H1 (cell line): ENCODE measurements around the gene HJURP. TPM values are rescaled to one million over a fixed set of nuclear protein-coding genes. Genes with fewer than 3 reads are reported as not detected.

Source experiments
- CTCF ChIA-PET: fragments of 300-600 bp; sonication (Branson Sonifier 250); formaldehyde crosslinking; loops from one replicate; lab custom pipeline; 2021; ENCODE audit not compliant: partially characterized antibody; lab: Charles Lee
- POLR2A ChIA-PET: fragments of 300-600 bp; sonication (Branson Sonifier 250); formaldehyde crosslinking; loops from one replicate; lab custom pipeline; 2021; ENCODE audit warnings: inconsistent platforms; ENCODE audit not compliant: partially characterized antibody; lab: Charles Lee
- DNase-seq, 2 experiments: peaks; one replicate each; pipeline versions ENCODE4 v3.0.0 to v3.0.0-alpha.2; 2010 to 2022; ENCODE audit warnings: low spot score in 2 of 2, low read depth in 1 of 2, mixed read lengths in 1 of 2
- FAIRE-seq: peaks from 2 replicates; lab custom pipeline; 2011; peaks lifted over from hg19 to GRCh38; lab: Jason Lieb, UNC
- H2AFZ ChIP-seq: 2 replicates; pipeline ENCODE4 v1.8.1; 2012; ENCODE audit warnings: low read length, inconsistent platforms
- H2AK5ac ChIP-seq: 2 replicates; pipeline ENCODE4 v1.6.1; 2013; ENCODE audit warnings: low read depth, low read length
- H2BK120ac ChIP-seq: replicated peaks from 2 replicates; pipeline ENCODE3; 2013; ENCODE audit warnings: low read depth, low read length, inconsistent platforms
- H2BK12ac ChIP-seq: 2 replicates; pipeline ENCODE4 v1.6.1; 2013; ENCODE audit warnings: low read depth, low read length
- H2BK15ac ChIP-seq: 2 replicates; pipeline ENCODE4 v1.6.1; 2013; ENCODE audit warnings: low read length
- H2BK20ac ChIP-seq: 2 replicates; pipeline ENCODE4 v1.6.1; 2013; ENCODE audit warnings: low read length
- H2BK5ac ChIP-seq: 2 replicates; pipeline ENCODE4 v1.6.1; 2013; ENCODE audit warnings: low read depth, low read length
- H3K14ac ChIP-seq: 2 replicates; pipeline ENCODE4 v1.6.1; 2013; ENCODE audit warnings: inconsistent platforms; ENCODE audit not compliant: insufficient read length
- H3K18ac ChIP-seq: 2 replicates; pipeline ENCODE4 v1.6.1; 2013; ENCODE audit warnings: low read length; ENCODE audit errors: extremely low read depth
- H3K23ac ChIP-seq: 2 replicates; pipeline ENCODE4 v1.6.1; 2013; ENCODE audit warnings: inconsistent platforms; ENCODE audit not compliant: insufficient read length
- H3K23me2 ChIP-seq: 2 replicates; pipeline ENCODE4 v1.6.1; 2013; ENCODE audit warnings: low read depth, low read length
- H3K27ac ChIP-seq: 2 replicates; pipeline ENCODE4 v1.6.1; 2011; ENCODE audit warnings: low read depth, low read length, inconsistent platforms
- H3K27me3 ChIP-seq, 4 experiments: replicated peaks in 1 of 4; 1 replicate in 1 of 4; 2 replicates in 3 of 4; pipeline versions ENCODE4 v1.6.1 to v1.8.1; 2011 to 2013; ENCODE audit warnings: low read length in 3 of 4, mild to moderate bottlenecking in 3 of 4, inconsistent platforms in 2 of 4, mixed read lengths in 2 of 4, moderate library complexity in 1 of 4; ENCODE audit not compliant: control insufficient read depth in 3 of 4, insufficient read depth in 3 of 4; ENCODE audit errors: extremely low read depth in 1 of 4
- H3K36me3 ChIP-seq, 4 experiments: 2 replicates each; pipeline versions ENCODE4 v1.6.1 to v1.8.1; 2011 to 2013; ENCODE audit warnings: mild to moderate bottlenecking in 4 of 4, low read length in 3 of 4, moderate library complexity in 2 of 4, control low read depth in 1 of 4, inconsistent platforms in 1 of 4; ENCODE audit not compliant: insufficient read depth in 4 of 4, control insufficient read depth in 2 of 4
- H3K4ac ChIP-seq: replicated peaks from 2 replicates; pipeline ENCODE3; 2013; ENCODE audit warnings: low read length, low read depth, mixed read lengths, inconsistent platforms; ENCODE audit not compliant: insufficient read length
- H3K4me1 ChIP-seq, 4 experiments: replicated peaks in 1 of 4; 1 replicate in 1 of 4; 2 replicates in 3 of 4; pipeline versions ENCODE4 v1.6.1 to v1.8.1; 2011 to 2013; ENCODE audit warnings: low read length in 3 of 4, inconsistent platforms in 2 of 4, mixed read lengths in 1 of 4; ENCODE audit not compliant: insufficient read depth in 4 of 4, control insufficient read depth in 3 of 4
- H3K4me2 ChIP-seq, 2 experiments: 2 replicates each; pipeline versions ENCODE4 v1.6.1 to v1.8.1; 2011 to 2013; ENCODE audit warnings: low read depth in 2 of 2, low read length in 2 of 2, control low read depth in 1 of 2, inconsistent platforms in 1 of 2, mild to moderate bottlenecking in 1 of 2; ENCODE audit not compliant: insufficient read depth in 1 of 2
- H3K4me3 ChIP-seq, 4 experiments: fragments of 200-600, 300-600 bp in 1 of 4; sonication (generic), shearing (Covaris generic), sonication (Bioruptor Twin) in 1 of 4; 2 replicates each; pipeline versions ENCODE4 v1.5.1 to v1.8.1; 2011 to 2016; ENCODE audit warnings: low read length in 4 of 4, low read depth in 3 of 4, control low read depth in 2 of 4, inconsistent platforms in 2 of 4, mild to moderate bottlenecking in 2 of 4, mixed read lengths in 1 of 4, moderate library complexity in 1 of 4; ENCODE audit not compliant: insufficient read depth in 2 of 4; ENCODE audit errors: extremely low read depth in 1 of 4
- H3K56ac ChIP-seq: replicated peaks from 2 replicates; pipeline ENCODE3; 2013; ENCODE audit warnings: low read depth, mild to moderate bottlenecking, mixed read lengths, low read length, inconsistent platforms; ENCODE audit not compliant: insufficient read length
- H3K79me1 ChIP-seq: 2 replicates; pipeline ENCODE4 v1.6.1; 2013; ENCODE audit warnings: low read depth, low read length, control low read depth
- H3K79me2 ChIP-seq, 2 experiments: 2 replicates each; pipeline versions ENCODE4 v1.6.1 to v1.8.1; 2012 to 2013; ENCODE audit warnings: low read length in 2 of 2, mild to moderate bottlenecking in 2 of 2, inconsistent platforms in 1 of 2; ENCODE audit not compliant: insufficient read depth in 2 of 2, control insufficient read depth in 1 of 2
- H3K9ac ChIP-seq, 4 experiments: replicated peaks in 1 of 4; 1 replicate in 1 of 4; 2 replicates in 3 of 4; pipeline versions ENCODE4 v1.6.1 to v1.8.1; 2011 to 2013; ENCODE audit warnings: low read depth in 3 of 4, low read length in 3 of 4, control low read depth in 2 of 4, mild to moderate bottlenecking in 2 of 4, moderate library complexity in 2 of 4, inconsistent platforms in 1 of 4; ENCODE audit errors: extremely low read depth in 1 of 4
- H3K9me3 ChIP-seq, 2 experiments: 2 replicates each; pipeline versions ENCODE4 v1.6.1 to v1.8.1; 2012 to 2013; ENCODE audit warnings: mild to moderate bottlenecking in 2 of 2, moderate library complexity in 2 of 2, control low read depth in 1 of 2, inconsistent platforms in 1 of 2, low read depth in 1 of 2, low read length in 1 of 2, mixed read lengths in 1 of 2; ENCODE audit not compliant: insufficient read depth in 2 of 2
- H4K20me1 ChIP-seq, 2 experiments: replicated peaks in 1 of 2; 2 replicates each; pipeline versions ENCODE3 to v1.8.1; 2011 to 2013; ENCODE audit warnings: inconsistent platforms in 2 of 2, low read length in 2 of 2, mild to moderate bottlenecking in 1 of 2; ENCODE audit not compliant: insufficient read depth in 2 of 2, control insufficient read depth in 1 of 2
- H4K5ac ChIP-seq: 2 replicates; pipeline ENCODE4 v1.6.1; 2013; ENCODE audit warnings: low read length, low read depth, mixed read lengths, inconsistent platforms; ENCODE audit not compliant: insufficient read length
- H4K8ac ChIP-seq: 2 replicates; pipeline ENCODE4 v1.8.0; 2013; ENCODE audit warnings: mild to moderate bottlenecking, moderate library complexity, low read length, inconsistent platforms; ENCODE audit not compliant: insufficient read depth; ENCODE audit errors: extremely low read depth
- H4K91ac ChIP-seq: replicated peaks from 2 replicates; pipeline ENCODE3; 2013; ENCODE audit warnings: low read length, mixed read lengths, inconsistent platforms; ENCODE audit not compliant: insufficient read length
- BACH1 ChIP-seq: IDR thresholded peaks from 2 replicates; pipeline ENCODE4 v1.6.1; 2012; ENCODE audit warnings: low read length, improper control_type of control experiment
- CBX5 ChIP-seq: fragments of 300-800, 300-1000 bp; sonication (generic); IDR thresholded peaks from 2 replicates; pipeline ENCODE4 v1.7.1; 2016; ENCODE audit warnings: antibody characterized with exemption, low read length, low read depth
- CEBPB ChIP-seq: IDR thresholded peaks from 2 replicates; pipeline ENCODE4 v1.6.1; 2012; ENCODE audit warnings: low read depth, low read length
- CHD2 ChIP-seq: IDR thresholded peaks from 2 replicates; pipeline ENCODE4 v1.6.1; 2012; ENCODE audit warnings: low read length, improper control_type of control experiment
- CTBP2 ChIP-seq: IDR thresholded peaks from 2 replicates; pipeline ENCODE4 v1.7.0; 2011; ENCODE audit warnings: borderline replicate concordance, mild to moderate bottlenecking, moderate library complexity, mixed read lengths, low read length; ENCODE audit not compliant: insufficient read depth, insufficient read length
- GTF2F1 ChIP-seq: IDR thresholded peaks from 2 replicates; pipeline ENCODE4 v1.6.1; 2012; ENCODE audit warnings: low read depth, low read length, improper control_type of control experiment, borderline replicate concordance
- POLR2A ChIP-seq, 2 experiments: IDR thresholded peaks; 1 replicate in 1 of 2; 2 replicates in 1 of 2; pipeline ENCODE4 v1.6.1; 2011; ENCODE audit warnings: low read depth in 2 of 2, low read length in 2 of 2, mild to moderate bottlenecking in 2 of 2; ENCODE audit errors: control extremely low read depth in 1 of 2
- SIN3A ChIP-seq, 2 experiments: IDR thresholded peaks in 1 of 2; conservative IDR thresholded peaks in 1 of 2; 2 replicates each; pipeline ENCODE4 v1.6.1; 2011 to 2012; ENCODE audit warnings: low read length in 2 of 2, improper control_type of control experiment in 1 of 2, low read depth in 1 of 2, mild to moderate bottlenecking in 1 of 2
- SUZ12 ChIP-seq: fragments of 200-600 bp; sonication (generic); IDR thresholded peaks from 2 replicates; pipeline ENCODE4 v1.6.1; 2012; ENCODE audit warnings: mild to moderate bottlenecking, inconsistent platforms, low read length, moderate library complexity, mixed read lengths
- TAF7 ChIP-seq: optimal IDR thresholded peaks from 2 replicates; pipeline ENCODE3; 2011; ENCODE audit warnings: low read depth, mild to moderate bottlenecking, inconsistent platforms, low read length, moderate library complexity, borderline replicate concordance
- TEAD4 ChIP-seq: IDR thresholded peaks from 2 replicates; pipeline ENCODE4 v1.6.1; 2012; ENCODE audit warnings: low read depth, low read length, inconsistent platforms, mixed read lengths
- WGBS, 2 experiments: shearing (Covaris generic) in 1 of 2; methylation state at CpG; one replicate each; pipeline versions ENCODE4 v1.1.6 to v1.1.7; 2013 to 2015; ENCODE audit warnings: low lambda C conversion rate in 2 of 2, mixed read lengths in 2 of 2, inconsistent platforms in 1 of 2, low coverage in 1 of 2, missing lambda C conversion rate in 1 of 2; ENCODE audit not compliant: insufficient replicate concordance in 2 of 2, insufficient coverage in 1 of 2, insufficient read length in 1 of 2; ENCODE audit errors: extremely low coverage in 1 of 2, missing lambda C conversion rate in 1 of 2; 5-methylcytosine and 5-hydroxymethylcytosine counted together
- polyA plus RNA-seq, 7 experiments: library from polyadenylated mRNA; depleted of rRNA in 3 of 7; stranded (reverse) in 5 of 7; unstranded in 2 of 7; fragments of >200 nt in 5 of 7; fragments of 200-250 nt in 2 of 7; gene quantifications; 1 replicate in 5 of 7; 2 replicates in 1 of 7; 4 replicates in 1 of 7; pipeline versions ENCODE4 v1.2.1 to v1.2.3, GENCODE V29; 2011 to 2013; ENCODE audit warnings: missing spikeins in 2 of 7, mixed read lengths in 2 of 7
- total RNA-seq: library from RNA; stranded (reverse); fragmentation: NEBNext Ultra II Directional; extraction: Animal tissue kit (Norgen Biotek cat#: 25700); gene quantifications from 2 replicates; pipeline ENCODE4 v1.2.1, GENCODE V29; 2021
- TF ChIP-seq, protein P1 (sequence below): IDR thresholded peaks from 2 replicates; pipeline ENCODE4 v1.6.1; 2012; ENCODE audit warnings: inconsistent platforms

HJURP gene
- total and polyA plus RNA-seq, 2 of the 8 experiments (the other 6 are each of a cell fraction or from before 2014, with no cell fraction given): 49.3 to 60.5 TPM

GRCh38 chr2:233795735-233796171, 58.6 kb downstream of the HJURP start:
- H3K79me1 ChIP-seq: no peaks in the 10 kb centered on the region
- H3K27me3 ChIP-seq: no peaks in the 10 kb centered on the region
- ChIA-PET CTCF (interaction anchor here (0.6 to 1.6 kb wide), 5 partner anchors 10 to 123 kb away, joined by 3 to 9 read pairs (median 3); no protein-coding TSS in a partner anchor), POLR2A (no interaction called here)
- H2BK120ac ChIP-seq: no peak overlapping the region
- no peak overlapping the region for H4K91ac ChIP-seq
- H4K5ac ChIP-seq: no peak overlapping the region
- H4K8ac ChIP-seq: no peak overlapping the region
- 90% methylated on average over 12 of the region's 13 CpGs; no CpG with 5 or more reads in 1 of the 2 experiments for WGBS, 2 experiments
- H3K27ac ChIP-seq: no peak overlapping the region
- no peak overlapping the region for H2AFZ ChIP-seq
- no peak overlapping the region for H3K4me2 ChIP-seq
- no peaks in the 10 kb centered on the region for H3K23me2 ChIP-seq
- H2AK5ac ChIP-seq: no peak overlapping the region
- H3K9ac ChIP-seq: no peak overlapping the region
- no peak overlapping the region for H3K56ac ChIP-seq
- no peak overlapping the region for H2BK20ac ChIP-seq
- no peaks in the 10 kb centered on the region for H3K36me3 ChIP-seq
- DNase-seq: peak in 1 of 2 experiments; percentile 26
- H3K23ac ChIP-seq: no peak overlapping the region
- no peak overlapping the region for H3K14ac ChIP-seq
- peaks cover 0 to 5% of the 10 kb centered on the region in 2 experiments; a peak in 2 of 4 replicates for H3K9me3 ChIP-seq
- H3K4me1 ChIP-seq: no peaks in the 10 kb centered on the region
- FAIRE-seq: no peak
- no peaks in the 10 kb centered on the region for H3K79me2 ChIP-seq
- H3K4me3 ChIP-seq: no peak overlapping the region
- H2BK5ac ChIP-seq: no peak overlapping the region
- H2BK12ac ChIP-seq: no peak overlapping the region
- no peak overlapping the region for H3K18ac ChIP-seq
- no peak overlapping the region for H3K4ac ChIP-seq
- no peak overlapping the region for H2BK15ac ChIP-seq
- no peaks in the 10 kb centered on the region for H4K20me1 ChIP-seq
- TF ChIP-seq SUZ12: no peak
- TF ChIP-seq POLR2A (IDR thresholded peaks at IDR 0.05; ENCODE audit: control extremely low read depth in 1 of 2, low read depth in 2 of 2, low read length in 2 of 2): no peak
- no peak for TF ChIP-seq SIN3A (conservative IDR thresholded peaks at IDR 0.05 in 1 of 2, IDR thresholded peaks at IDR 0.05 in 1 of 2; ENCODE audit: low read depth in 1 of 2, low read length in 2 of 2)
- no peak for TF ChIP-seq BACH1
- TF ChIP-seq, protein P1, sequence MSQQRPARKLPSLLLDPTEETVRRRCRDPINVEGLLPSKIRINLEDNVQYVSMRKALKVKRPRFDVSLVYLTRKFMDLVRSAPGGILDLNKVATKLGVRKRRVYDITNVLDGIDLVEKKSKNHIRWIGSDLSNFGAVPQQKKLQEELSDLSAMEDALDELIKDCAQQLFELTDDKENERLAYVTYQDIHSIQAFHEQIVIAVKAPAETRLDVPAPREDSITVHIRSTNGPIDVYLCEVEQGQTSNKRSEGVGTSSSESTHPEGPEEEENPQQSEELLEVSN: no peak
- no peak for TF ChIP-seq CTBP2
- TF ChIP-seq CHD2: no peak
- TF ChIP-seq CBX5: no peak
- no peak for TF ChIP-seq TEAD4
- TF ChIP-seq TAF7: no peak
- no peak for TF ChIP-seq CEBPB
- no peak for TF ChIP-seq GTF2F1
